Measurements from ENCODE around the gene CBX1. TPM values are rescaled to one million over a fixed set of nuclear protein-coding genes. Genes with fewer than 3 reads are reported as not detected.
A peak's percentile ranks its signal among the peaks of the same experiment; 100 is the strongest.

CBX1 gene
- total RNA-seq, 1 donor from 2014 or later: 20.2 TPM

DNA sequence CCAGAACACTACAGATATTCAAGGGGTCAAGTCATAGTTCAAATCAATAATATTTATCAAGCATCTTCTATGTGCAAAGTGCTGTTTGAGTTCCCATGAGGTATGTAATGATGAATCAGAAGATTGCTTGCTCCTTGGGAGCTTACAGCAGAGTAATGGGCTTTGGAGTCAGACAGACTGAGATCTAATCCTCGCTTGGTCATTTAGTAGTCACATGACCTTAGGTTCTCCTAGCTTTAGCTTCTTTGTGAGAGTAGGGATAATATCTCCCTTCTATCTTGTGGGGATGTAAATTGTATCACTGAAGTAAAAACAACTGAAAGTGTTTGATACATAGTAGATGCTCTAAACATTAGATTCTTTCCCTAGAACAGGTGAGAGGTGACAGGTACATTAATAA, 36.4 kb upstream of the CBX1 start:
- intact Hi-C loops (cut with DNase I): loop anchor here (10.0 kb wide), 1 partner anchor 293 kb away; the partner anchor contains the start of gene SCRN2
- TF ChIP-seq, protein P1, sequence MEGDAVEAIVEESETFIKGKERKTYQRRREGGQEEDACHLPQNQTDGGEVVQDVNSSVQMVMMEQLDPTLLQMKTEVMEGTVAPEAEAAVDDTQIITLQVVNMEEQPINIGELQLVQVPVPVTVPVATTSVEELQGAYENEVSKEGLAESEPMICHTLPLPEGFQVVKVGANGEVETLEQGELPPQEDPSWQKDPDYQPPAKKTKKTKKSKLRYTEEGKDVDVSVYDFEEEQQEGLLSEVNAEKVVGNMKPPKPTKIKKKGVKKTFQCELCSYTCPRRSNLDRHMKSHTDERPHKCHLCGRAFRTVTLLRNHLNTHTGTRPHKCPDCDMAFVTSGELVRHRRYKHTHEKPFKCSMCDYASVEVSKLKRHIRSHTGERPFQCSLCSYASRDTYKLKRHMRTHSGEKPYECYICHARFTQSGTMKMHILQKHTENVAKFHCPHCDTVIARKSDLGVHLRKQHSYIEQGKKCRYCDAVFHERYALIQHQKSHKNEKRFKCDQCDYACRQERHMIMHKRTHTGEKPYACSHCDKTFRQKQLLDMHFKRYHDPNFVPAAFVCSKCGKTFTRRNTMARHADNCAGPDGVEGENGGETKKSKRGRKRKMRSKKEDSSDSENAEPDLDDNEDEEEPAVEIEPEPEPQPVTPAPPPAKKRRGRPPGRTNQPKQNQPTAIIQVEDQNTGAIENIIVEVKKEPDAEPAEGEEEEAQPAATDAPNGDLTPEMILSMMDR (IDR thresholded peaks at IDR 0.05): no peak
- Histone ChIP-seq H3K4me1 (no peaks in the 10 kb centered on the region), H3K9me3 (no peaks in the 10 kb centered on the region), H3K4me3 (no peak overlapping the region), H3K36me3 (no peaks in the 10 kb centered on the region), H3K27ac (no peak overlapping the region), H3K27me3 (no peaks in the 10 kb centered on the region)
- no peak for DNase-seq (ENCODE audit: low spot score in 2 of 2)

DNA sequence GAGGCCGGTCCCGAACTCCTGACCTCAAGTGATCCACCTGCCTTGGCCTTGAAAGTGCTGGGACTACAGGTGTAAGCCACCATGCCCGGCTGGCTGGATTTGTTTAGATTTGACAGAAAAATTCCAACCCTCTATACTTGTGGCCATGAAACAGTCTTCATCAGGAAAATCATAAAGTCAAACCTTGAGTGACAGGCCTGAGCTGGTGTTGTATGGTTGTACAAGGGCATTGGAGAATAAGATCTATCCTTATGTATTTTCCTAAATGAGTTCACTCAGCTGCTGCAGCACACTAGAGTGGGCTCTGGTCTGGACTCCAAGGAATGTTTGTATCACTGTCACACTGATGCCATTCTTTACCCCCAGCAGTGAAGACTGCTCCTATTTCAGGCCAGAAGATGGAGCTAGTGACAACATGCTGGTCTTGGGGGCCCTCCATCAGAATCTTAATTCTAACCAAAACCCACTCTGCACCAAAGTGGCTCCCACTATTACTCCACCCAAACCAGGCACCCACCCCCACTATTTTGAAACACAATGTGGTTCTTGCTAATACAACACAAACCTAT, 33.7 kb upstream of the CBX1 start:
- Histone ChIP-seq H3K27ac (no peak overlapping the region), H3K36me3 (no peaks in the 10 kb centered on the region), H3K9me3 (no peaks in the 10 kb centered on the region), H3K27me3 (no peaks in the 10 kb centered on the region), H3K4me1 (no peaks in the 10 kb centered on the region), H3K4me3 (no peak overlapping the region)
- DNase-seq (ENCODE audit: low spot score in 2 of 2): no peak
- intact Hi-C loops (cut with DNase I): loop anchor here (10.0 kb wide), 1 partner anchor 290 kb away; the partner anchor contains the start of gene SCRN2
- TF ChIP-seq, protein P1 (IDR thresholded peaks at IDR 0.05): no peak

DNA sequence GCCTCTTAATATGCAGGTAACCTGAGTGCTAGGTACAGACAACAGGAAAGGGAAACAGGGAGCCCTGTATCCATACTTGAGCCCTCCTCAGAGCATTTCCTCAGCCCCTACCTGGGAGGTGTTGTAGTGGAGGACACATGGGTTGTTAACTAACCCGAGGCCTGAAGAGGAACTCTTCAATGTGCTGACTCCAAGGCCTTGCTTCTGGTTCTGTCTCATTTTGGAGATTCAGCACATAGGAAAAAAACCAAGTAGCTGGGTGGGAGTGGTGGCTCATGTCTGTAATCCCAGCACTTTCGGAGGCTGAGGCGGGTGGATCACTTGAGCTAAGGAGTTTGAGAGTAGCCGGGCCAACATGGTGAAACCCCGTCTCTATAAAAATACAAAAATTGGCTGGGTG, 31.1 kb upstream of the CBX1 start:
- Histone ChIP-seq H3K4me1 (no peaks in the 10 kb centered on the region), H3K36me3 (no peaks in the 10 kb centered on the region), H3K4me3 (no peak overlapping the region), H3K27ac (no peak overlapping the region), H3K9me3 (no peaks in the 10 kb centered on the region), H3K27me3 (no peaks in the 10 kb centered on the region)
- no peak for DNase-seq (ENCODE audit: low spot score in 2 of 2)
- TF ChIP-seq, protein P1 (IDR thresholded peaks at IDR 0.05): no peak
- intact Hi-C loops (cut with DNase I): loop anchor here (10.0 kb wide), 1 partner anchor 288 kb away; the partner anchor contains the start of gene SCRN2

DNA sequence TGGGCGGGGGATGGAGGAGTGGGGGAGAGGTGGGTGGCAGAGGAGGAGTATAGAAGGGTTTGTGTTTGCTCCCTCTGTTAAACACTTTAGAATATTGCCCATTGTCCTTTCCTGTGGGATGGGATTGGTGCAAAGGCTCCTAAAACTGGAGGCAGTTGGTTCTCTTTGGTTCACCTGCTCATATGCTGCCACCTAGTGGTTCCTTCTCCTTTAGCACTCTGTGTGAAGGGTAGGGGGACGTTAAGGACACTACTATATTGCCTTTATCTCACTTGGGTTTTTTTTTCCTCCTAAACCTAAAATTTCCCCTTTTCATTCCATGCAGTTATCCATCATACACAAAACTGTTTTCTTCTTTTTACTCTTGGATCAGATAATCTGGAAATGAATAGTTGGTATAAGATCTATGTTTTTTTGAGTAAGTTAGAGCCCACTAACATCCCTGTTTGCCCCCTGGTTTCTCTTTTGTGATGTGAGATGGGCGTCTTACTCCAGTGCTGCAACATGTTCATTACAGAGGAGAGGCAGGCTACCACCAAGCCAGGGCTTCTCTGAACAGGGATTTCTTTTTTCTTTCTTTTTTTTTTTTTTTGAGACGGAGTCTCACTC, 30.0 kb upstream of the CBX1 start:
- H3K4me1 ChIP-seq: no peaks in the 10 kb centered on the region
- no peak overlapping the region for H3K27ac ChIP-seq
- TF ChIP-seq, protein P1 (IDR thresholded peaks at IDR 0.05): peak; percentile 67 to 89 (median 68)
- no peak overlapping the region for H3K4me3 ChIP-seq
- peaks cover 0 to under 1% of the 10 kb centered on the region in 2 donors for H3K36me3 ChIP-seq
- H3K27me3 ChIP-seq: no peaks in the 10 kb centered on the region
- peak in 1 of 2 donors; percentile 77 for DNase-seq (ENCODE audit: low spot score in 2 of 2)
- H3K9me3 ChIP-seq: no peaks in the 10 kb centered on the region
- intact Hi-C loops (cut with DNase I): loop anchor here (1.0 to 10.0 kb wide), 5 partner anchors 23 to 287 kb away; partner anchors contain the start of gene SCRN2

DNA sequence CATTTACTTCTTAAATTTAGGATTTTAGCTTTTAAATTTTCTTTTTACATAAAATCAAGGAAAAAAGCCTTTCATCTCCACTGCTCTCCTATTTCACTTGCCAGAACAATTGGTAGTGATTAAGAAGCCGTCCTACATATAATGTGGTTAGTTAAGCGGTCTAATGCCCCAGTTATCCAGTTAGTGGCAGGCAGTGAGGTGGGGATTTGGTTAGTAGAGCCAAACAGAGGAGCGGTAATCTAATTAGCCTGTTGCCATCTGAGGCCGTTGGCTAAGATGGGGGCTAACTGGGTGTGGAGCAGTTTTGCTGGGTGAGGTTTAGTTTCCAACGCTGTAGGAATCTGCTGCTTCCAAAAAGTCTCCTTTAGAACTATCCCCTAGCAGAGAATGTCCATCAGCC, 28.7 kb upstream of the CBX1 start:
- H3K4me3 ChIP-seq: no peak overlapping the region
- H3K27me3 ChIP-seq: no peaks in the 10 kb centered on the region
- H3K36me3 ChIP-seq: peaks cover 0 to 13% of the 10 kb centered on the region in 2 donors
- TF ChIP-seq, protein P1 (IDR thresholded peaks at IDR 0.05): no peak
- DNase-seq (ENCODE audit: low spot score in 2 of 2): no peak
- H3K4me1 ChIP-seq: no peaks in the 10 kb centered on the region
- H3K27ac ChIP-seq: no peak overlapping the region
- no peaks in the 10 kb centered on the region for H3K9me3 ChIP-seq
- intact Hi-C loops (cut with DNase I): loop anchor here (2.0 to 10.0 kb wide), 4 partner anchors 21 to 285 kb away; partner anchors contain the start of gene SCRN2
